RKO (cell line): ENCODE data around the gene ADIPOR2.
"Not testable (repeated sequence)": the region's sequence is repeated elsewhere in the genome, so short reads cannot be mapped to it uniquely, and the experiment has no call there.

Source experiments
- DNase-seq: peaks from one replicate; pipeline ENCODE4 v3.0.0-alpha.2; 2016; ENCODE audit warnings: low spot score

The ADIPOR2 gene

DNA sequence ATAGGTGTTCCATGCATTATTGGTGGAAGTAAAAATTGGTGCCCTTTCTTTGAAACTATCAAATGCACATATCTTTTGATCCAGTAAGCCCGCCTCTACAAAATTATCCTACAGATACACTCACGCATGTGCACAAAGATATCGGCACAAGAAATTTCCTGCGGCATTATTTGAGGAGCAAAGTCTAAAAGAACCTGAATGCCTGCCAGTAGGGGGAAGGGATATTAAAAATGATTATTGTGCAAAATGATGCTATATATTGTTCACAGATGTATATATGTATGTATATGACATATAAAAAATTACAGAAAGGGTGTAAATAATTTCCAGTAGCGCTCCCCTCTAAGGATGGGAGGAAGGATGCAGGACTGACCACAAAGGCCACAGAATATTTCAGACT lies 24.7 kb upstream of the ADIPOR2 start:
- DNase-seq: no peak

DNA sequence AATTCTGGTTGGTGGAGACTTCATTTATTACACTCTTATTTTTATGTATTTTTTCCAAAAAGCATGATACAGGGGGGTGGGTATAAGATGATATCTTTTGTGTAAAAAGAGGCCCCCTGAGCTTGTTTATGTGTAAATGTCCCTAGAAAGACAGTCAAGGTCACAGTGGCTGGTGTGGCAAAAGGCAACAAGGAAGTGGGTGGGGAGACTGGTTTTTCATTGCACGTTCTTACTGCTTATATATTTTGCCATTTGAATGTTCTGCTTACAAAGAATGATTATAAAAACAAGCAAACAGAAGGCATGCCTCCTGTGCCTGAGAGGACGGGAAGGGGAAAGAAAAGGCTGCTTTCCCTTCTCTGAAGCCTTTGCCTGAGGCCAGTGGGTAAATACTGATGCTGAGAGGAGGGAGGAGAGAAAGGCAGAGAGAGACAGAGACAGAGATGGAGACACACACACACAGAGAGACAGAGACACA lies 24.1 kb upstream of the ADIPOR2 start:
- DNase-seq: no peak

DNA sequence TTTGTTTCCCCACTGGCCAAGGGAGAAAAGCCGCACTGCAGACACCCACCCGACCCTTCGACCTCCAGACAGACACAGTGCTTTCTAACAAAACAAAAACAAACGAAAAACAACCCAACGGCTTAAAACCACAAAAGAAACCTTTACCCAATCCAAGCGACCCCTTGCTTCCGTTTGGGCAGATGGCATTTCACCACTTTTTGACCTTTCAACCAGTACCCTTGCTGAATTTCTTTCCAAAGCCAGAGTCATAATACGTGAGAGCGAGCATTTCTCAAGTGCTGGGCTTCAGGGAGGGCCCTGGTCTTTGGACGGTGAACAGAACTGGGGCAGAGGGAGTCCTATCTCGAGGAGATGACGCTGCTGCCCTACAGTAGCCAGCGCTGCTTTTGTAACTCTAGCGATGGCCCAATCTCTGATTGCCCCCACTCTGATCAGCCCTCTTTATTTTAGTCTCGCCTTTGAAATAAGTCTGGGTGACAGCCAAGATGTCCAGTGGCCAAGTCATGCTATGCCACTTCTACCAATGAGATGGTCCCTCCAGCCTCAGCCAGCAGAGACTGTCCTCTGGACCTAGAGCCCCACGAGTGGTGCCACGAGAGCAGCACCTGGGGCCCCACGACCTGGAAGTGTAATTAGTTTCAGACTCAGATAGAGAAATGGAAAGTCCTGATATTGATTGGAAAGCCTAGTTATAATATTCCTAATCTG lies 21.9 kb upstream of the ADIPOR2 start:
- DNase-seq: no peak

DNA sequence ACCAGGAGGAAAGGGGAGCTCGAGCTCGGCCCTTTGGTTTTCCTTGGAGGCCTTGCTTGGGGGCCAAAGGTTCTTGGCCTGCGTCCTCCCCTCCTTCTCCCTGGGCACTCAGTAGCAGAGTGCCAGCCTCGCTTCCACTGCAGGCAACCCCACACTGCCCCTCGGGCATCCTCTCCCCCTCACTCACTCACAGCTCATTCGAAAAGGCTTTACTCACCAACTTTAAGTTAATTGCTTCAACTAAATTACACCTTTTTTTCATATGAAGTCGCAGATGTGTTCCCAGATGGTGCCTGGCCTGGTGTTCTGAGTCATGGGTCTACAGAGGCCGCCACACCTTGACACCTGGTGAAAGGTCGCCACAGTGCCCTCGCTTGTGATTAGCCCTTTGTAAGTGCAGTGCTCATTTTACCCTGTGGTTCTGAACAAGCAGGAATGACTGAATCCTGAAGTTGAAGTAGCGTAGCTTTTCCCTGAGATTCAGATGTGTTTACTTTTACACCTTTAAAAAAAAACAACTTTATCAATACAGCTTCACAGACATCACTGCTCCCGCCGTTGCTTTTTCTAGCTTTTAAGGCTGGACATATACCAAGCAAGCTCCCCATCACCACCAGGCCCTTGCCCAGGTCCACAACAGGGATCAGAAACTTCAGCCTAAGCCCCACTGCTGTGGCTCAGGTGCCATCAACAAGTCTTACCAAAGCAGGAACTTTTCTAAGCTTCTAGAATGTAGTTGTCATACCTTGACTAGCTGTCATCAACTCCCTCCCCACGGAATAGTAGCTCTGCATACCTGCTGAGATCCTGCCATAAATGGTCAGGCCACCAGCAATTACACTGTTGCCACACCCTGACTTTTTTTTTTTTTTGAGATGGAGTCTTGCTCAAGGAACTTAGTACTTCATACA lies 20.3 kb upstream of the ADIPOR2 start:
- no peak for DNase-seq

DNA sequence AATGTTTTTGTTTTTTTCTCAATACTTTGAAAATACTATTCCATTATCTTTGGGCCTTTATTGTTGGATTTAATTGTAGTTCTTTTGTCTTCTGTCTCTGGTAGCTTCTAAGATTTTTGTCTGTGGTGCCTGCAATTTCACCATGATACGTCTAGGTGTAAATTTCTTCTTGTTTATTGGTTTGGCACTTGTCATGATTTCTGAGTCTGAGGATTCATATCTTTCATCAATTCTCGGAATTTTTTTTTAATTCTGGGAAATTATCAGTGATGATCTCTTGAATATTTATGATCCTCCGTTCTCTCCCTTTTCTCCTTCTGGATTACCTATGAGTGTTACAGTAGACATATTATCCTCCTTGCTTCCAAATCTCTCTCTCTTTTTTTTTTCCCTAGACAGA lies 14.8 kb upstream of the ADIPOR2 start:
- no peak for DNase-seq

DNA sequence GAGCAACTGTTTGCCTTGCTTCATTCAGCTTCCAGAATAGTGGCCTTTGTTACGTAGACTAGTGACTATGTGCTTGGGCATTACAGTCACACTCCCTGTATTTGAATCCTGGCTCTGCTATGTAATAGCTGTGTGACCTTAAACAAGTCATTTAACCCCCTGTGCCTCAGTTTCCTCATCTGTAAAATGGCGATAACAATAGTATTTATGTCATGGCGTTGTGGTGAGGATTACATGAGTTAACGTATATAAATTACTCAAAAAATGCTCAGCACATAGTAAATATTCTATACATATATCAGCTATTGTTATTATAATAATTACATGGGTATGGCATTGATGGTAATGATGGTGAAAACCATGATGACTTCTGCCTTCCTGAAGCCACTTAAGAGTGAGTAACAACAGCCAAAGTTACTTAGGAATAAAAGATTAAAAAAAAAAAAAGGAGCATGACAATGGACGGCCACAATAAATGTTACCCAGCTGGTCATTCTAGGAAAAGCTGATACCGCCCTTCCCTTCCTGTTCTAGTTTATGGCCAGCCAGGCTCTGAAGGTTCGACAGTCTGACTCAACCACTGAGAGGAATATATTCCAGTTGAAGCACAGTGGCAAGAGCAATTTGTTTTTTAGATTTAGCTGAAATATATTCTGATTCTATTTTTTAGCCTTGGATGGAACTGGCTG lies 9.9 kb upstream of the ADIPOR2 start:
- no peak for DNase-seq

DNA sequence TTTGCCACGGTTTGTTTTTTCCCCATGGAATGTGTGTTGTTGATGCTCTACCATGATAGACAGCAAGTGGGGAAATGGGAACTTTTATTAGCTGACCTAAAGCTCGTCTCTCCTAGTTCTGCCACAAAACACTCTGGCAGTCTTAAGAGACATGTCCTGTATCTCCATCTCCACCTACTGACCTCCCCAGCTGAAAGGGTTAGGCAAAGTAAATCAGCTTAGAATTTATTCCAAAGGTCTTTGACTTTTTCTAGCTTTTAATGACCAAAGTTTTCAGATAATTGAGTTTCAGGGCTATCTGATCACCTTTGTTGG lies 9.4 kb upstream of the ADIPOR2 start:
- DNase-seq: no peak

DNA sequence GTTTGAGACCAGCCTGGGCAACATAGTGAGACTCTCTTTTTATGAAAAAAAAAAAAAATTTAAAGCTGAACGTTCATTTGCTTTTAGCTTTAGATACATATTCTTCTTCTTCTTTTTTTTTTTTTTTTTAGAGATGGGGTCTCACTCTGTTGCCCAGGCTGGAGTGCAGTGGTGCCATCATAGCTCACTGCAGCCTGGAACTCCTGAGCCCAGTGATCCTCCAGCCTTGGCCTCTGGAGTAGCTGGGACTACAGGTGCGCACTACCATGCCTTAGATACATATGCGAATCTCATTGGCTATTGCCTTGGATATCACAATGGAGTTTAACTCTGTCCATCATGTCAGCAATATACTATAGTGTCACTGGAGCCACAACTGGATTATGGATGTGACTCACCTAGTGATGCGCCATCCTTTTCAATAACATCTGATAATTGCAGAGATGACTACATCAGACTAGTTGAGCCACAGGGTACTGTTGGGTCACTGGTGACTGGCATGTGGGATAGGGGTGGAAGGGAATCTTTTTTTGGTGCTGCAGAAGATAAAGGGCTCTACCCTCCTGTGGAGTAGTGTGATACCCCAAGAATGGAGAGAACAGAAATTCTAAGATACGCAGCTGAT lies 2.7 kb upstream of the ADIPOR2 start:
- peak; percentile 77 for DNase-seq

DNA sequence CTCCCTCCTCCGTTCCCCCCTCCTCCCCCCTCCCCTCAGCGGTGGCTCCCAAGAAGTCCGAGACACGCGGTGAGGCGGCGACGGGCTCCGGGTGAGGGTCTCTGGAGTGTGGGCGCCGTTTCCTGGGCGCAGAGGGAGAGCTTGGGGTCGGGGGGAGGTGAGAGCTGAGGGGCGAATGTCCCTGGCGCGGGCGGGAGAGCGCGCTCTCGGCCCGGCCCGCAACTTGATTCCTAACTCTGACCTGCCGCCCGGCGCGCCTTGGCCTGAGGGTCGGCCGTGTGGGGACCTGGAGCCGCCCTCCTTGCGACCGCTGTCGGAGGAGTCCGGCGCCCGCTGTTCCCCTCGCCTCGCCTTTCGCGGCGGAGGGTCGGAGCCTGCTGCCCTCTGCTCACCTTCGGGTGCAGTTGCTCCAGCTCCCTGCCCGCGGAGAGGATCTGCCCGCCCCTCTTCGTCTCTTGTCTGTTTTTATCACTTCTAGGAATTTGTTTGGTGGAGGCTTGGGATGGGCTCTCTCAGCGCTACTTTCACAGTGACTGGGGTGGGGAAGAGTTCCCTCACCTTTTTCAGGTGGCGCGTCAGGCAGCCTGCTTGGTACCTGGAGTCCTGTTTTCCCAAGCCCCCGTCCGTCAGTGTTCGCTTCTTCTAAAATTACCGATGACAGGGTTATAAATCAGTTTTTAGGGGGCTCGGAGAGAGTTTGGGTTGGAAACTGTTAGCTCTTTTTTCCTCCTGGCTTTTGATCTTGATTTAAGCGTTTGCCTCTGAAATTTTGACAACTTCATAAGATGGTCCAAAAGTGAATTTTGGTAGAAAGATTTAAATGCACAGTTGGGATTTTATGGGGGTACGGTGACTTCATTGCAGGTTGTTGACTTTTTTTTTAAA lies 495 bp downstream of the ADIPOR2 start:
- DNase-seq: peak; percentile 52

DNA sequence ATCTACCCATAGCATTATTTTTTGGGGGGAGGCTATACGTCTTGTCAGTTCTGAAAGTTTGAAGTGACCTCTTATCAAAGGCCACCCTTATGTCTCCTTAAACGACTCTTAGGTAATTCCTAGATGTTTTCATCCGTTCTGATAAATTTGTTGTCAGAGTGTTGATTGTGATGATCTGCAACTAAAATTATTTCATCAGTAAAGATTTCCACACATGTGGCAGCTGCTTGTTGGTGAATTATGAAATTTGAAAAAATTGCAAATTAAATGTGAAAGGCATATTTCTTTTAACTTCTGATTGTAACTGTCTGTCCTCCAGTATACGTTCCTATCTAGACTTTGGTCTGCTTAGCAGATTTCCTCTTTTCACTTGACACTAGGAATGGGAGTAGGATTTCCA lies 1.4 kb downstream of the ADIPOR2 start:
- DNase-seq: no peak

DNA sequence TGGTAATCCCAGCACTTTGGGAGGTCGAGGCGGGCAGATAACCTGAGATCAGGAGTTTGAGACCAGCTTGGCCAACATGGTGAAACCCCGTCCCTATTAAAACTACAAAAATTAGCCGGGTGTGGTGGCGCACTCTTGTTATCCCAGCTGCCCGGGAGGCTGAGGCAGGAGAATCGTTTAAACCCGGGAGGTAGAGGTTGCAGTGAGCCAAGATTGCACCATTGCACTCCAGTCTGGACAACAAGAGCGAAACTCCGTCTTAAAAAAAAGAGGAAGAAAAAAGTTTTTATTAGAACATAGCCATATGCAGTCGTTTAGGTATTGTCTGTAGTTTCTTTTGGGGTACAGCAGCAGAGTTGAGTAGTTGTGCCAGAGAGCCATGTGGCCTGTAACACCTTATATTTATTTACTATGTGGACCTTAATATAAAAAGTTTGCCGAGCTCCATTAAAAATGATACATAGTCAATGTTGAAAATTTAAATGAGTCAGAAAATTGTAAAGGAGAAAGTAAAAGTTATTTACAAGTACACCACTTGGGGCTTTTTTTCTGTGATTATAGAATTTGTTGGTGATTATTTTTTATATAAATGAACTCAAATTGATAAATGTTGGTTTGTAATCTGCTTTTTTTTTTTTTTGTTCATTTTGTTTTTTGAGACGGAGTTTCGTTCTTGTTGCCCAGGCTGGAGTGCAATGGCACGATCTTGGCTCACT lies 2.2 kb downstream of the ADIPOR2 start:
- no peak for DNase-seq

DNA sequence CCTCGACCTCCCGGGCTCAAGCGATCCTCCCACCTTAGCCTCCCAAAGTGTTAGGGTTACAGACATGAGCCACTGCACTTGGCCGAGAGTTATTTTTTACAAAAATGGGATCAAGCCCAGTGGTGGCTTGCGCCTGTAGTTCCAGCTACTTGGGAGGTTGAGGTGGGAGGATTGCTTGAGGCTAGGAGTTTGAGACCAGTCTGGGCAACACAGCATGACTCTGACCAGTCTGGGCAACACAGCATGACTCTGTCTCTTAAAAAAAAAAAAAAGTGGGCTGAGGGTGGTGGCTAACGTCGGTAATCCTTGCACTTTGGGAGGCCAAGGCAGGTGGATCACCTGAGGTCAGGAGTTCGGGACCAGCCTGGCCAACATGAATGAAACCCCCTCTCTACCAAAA lies 4.2 kb downstream of the ADIPOR2 start:
- DNase-seq: not testable (repeated sequence)

DNA sequence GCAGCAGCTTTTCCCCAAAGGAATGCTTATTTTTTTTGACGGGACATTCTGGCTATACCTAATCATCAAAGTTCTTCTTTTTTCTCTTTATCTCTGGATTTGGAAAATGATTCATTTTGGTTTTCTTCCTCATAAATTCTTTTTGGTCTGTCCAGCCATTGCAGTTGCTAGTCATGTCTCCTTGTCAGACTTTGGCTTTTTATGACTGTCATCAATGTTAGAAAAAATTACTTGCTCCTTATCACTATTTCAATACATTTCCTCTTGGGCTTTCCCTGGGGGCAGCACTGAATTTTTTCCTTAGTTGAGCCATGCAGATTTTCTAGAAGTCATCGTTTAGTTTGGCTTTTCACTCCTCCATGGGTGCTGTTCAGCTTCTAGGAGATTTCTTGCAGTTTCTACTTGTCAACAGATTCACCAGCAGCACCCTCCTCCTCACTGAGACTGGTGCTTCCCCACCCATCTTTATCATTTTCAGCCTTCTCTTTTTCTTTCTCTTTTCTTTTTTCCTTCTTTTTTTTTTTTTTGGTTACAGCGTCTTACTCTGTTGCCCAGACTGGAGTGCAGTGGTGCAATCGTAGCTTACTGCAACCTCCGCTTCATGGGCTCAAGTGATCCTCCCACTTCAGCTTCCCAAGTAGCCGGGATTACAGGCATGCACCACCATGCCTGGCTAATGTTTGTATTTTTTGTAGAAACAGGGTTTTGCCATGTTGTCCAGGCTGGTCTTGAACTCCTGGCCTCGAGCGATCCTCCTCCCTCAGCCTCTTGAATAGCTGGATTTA lies 5.2 kb downstream of the ADIPOR2 start:
- no peak for DNase-seq

DNA sequence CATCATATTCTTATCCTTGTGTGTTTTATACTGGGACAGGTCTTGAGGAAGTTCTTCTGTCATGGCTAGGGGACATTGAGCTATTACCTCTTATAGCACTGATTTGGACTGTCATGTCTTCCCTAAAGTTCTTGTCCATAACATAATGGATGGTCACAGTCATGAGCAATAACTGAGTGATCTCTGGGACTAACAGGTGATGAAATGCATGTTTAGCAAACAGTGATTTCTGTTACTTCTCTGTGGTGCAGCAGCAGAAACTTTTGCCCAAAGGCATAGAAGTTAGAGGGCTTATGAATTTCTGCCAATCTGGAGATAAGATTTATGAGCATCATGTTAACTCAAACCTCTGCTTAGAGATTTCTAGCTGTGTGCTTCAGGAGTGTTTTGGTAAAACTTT lies 5.9 kb downstream of the ADIPOR2 start:
- no peak for DNase-seq

DNA sequence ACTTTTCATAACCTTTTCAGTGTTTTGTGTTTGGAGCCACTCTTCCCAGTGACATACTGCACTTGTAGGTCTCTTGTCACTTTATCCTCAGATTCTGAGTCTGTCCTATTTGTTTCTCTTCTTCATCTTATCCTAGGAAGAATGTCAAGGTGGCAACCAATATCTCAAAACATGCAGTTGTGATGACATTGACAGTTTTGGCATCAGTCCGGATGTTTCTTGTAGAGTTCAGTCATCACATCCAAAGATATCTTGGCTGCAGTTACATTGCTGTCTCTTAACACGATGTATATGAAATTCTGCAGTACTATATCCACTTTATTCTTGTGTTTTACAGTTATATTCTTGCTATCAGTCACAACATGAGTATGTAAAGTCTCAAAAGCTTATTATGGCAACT lies 6.4 kb downstream of the ADIPOR2 start:
- no peak for DNase-seq

DNA sequence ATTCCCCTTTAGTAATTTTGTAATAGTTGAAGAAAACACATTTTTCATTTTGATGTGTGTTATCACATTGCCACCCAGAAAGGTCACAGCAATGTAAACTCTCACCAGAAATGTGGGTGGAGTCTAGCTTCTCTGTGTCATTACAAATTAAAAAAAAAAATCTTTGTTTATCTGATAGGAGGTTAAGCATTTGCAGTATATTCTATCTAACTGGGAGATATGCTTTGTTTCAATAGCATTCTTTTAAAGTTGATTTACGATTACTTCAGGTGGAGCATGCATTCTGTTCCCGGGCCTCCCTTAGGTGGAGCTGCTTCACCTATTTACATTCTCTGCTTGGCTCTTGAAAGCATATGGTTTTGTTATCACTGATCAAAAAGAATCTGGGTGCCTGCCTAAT lies 7.8 kb downstream of the ADIPOR2 start:
- no peak for DNase-seq

DNA sequence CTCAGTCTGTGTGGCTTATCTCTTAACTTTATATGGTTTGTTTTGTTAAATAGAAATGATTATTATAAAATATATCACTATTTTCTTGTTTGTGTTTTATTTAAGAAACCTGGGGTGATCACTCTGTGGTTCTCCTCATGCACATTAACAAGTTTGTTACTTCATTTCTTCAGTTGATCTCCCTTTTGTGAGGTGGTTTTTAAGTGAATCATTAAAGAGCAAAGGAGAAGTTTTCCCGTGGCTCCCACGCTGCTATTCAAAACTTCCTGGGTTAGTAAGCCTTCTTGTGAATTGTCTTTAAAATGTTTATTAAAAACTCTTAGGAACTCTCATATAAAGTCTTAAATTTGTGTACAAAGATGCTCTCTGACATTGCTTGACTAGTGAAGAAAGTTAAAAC lies 11.8 kb downstream of the ADIPOR2 start:
- DNase-seq: no peak

DNA sequence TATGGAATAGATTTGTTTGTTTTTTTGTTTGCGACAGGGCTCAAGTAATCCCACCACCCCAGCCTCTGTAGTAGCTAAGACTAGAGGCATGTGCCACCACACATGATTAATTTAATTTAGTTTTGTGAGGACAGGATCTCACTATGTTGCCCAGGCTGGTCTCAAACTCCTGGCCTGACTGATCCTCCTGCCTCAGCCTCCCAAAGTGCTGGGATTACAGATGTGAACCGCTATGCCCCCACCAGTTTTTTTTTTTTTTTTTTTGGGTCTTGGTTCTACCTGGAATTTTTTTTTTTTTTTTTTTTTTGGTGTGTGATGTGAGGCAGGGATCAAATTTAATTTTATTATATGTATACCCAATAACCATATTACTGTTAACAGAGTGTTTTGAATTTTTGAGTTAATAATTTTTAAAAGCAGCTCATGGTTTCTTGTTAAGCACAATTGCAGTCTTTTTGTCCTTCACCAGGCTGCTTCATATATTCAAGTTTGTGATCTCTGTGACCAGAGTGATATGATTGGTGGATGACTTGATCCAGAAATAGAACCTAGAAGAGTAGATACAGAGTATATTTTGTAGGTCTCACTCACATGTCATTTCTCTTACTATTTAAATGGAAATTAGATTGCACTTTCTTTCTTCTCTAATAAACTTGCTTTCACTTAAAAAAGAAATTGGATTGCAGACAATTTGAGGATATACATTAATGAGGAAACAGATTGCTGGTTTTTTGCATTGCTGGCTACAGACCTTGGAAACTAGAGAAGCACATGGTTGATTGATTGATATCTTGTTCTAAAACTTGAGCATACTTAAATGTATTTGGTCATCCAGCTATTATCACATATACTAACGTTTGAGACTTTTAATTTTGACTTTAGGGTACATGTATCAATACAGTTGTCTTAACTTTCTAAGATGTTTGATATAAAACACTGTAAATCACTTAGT lies 13.2 kb downstream of the ADIPOR2 start:
- DNase-seq: no peak
